Liver (tissue), 9 donors: ENCODE results near the gene TAAR1. TPM values are rescaled to one million over a fixed set of nuclear protein-coding genes. Genes with fewer than 3 reads are reported as not detected.

ENCODE experiments used
- DNase-seq: peaks from one replicate; pipeline ENCODE4 v3.0.0-alpha.2; 2017; ENCODE audit warnings: low spot score
- H3K27ac ChIP-seq, 2 donors: one replicate each; pipeline ENCODE4 v1.7.0; 2013; ENCODE audit warnings: inconsistent platforms in 2 of 2, low read length in 2 of 2, control low read depth in 1 of 2, low read depth in 1 of 2, mild to moderate bottlenecking in 1 of 2
- H3K27me3 ChIP-seq, 4 donors: one replicate each; pipeline versions ENCODE4 v1.6.1 to v1.7.0; 2013; ENCODE audit warnings: low read length in 3 of 4, inconsistent platforms in 1 of 4, mild to moderate bottlenecking in 1 of 4, moderate library complexity in 1 of 4; ENCODE audit not compliant: control insufficient read depth in 4 of 4, insufficient read depth in 4 of 4
- H3K36me3 ChIP-seq, 4 donors: one replicate each; pipeline versions ENCODE4 v1.6.1 to v1.7.0; 2013; ENCODE audit warnings: low read length in 3 of 4, mild to moderate bottlenecking in 3 of 4, low read depth in 1 of 4, moderate library complexity in 1 of 4; ENCODE audit not compliant: control insufficient read depth in 4 of 4, insufficient read depth in 3 of 4
- H3K4me1 ChIP-seq, 4 donors: one replicate each; pipeline versions ENCODE4 v1.6.1 to v1.7.0; 2013; ENCODE audit warnings: low read length in 3 of 4, mild to moderate bottlenecking in 3 of 4, moderate library complexity in 1 of 4; ENCODE audit not compliant: control insufficient read depth in 4 of 4, insufficient read depth in 4 of 4
- H3K4me3 ChIP-seq, 3 donors: one replicate each; pipeline versions ENCODE4 v1.6.1 to v1.7.0; 2013; ENCODE audit warnings: low read length in 3 of 3, control low read depth in 1 of 3, low read depth in 1 of 3, mild to moderate bottlenecking in 1 of 3
- H3K9ac ChIP-seq, 2 donors: one replicate each; pipeline ENCODE4 v1.7.0; 2013; ENCODE audit warnings: low read length in 2 of 2, mild to moderate bottlenecking in 2 of 2, moderate library complexity in 2 of 2, control low read depth in 1 of 2, low read depth in 1 of 2
- H3K9me3 ChIP-seq, 4 donors: one replicate each; pipeline versions ENCODE4 v1.6.1 to v1.7.0; 2013; ENCODE audit warnings: low read length in 3 of 4; ENCODE audit not compliant: control insufficient read depth in 4 of 4
- FOXA1 ChIP-seq: IDR thresholded peaks from 2 replicates; pipeline ENCODE4 v1.6.1; 2016; ENCODE audit warnings: antibody characterized with exemption
- GABPA ChIP-seq, 2 donors: IDR thresholded peaks in 1 of 2; conservative IDR thresholded peaks in 1 of 2; 2 replicates each; pipeline ENCODE4 v1.6.1; 2016; ENCODE audit warnings: antibody characterized with exemption in 2 of 2, mild to moderate bottlenecking in 1 of 2, moderate library complexity in 1 of 2
- HNF4A ChIP-seq, 2 donors: conservative IDR thresholded peaks; 2 replicates each; pipeline ENCODE4 v1.6.1; 2016; ENCODE audit warnings: antibody characterized with exemption in 2 of 2, mild to moderate bottlenecking in 2 of 2
- HNF4G ChIP-seq: IDR thresholded peaks from 2 replicates; pipeline ENCODE4 v1.6.1; 2016; ENCODE audit warnings: antibody characterized with exemption
- NR2F2 ChIP-seq: IDR thresholded peaks from 2 replicates; pipeline ENCODE4 v1.6.1; 2016; ENCODE audit warnings: antibody characterized with exemption
- RAD21 ChIP-seq, 2 donors: IDR thresholded peaks; 2 replicates each; pipeline ENCODE4 v1.6.1; 2016; ENCODE audit warnings: antibody characterized with exemption in 2 of 2, mild to moderate bottlenecking in 2 of 2
- RXRA ChIP-seq, 2 donors: IDR thresholded peaks; 2 replicates each; pipeline ENCODE4 v1.6.1; 2017 to 2018; ENCODE audit warnings: antibody characterized with exemption in 2 of 2, mild to moderate bottlenecking in 1 of 2
- SP1 ChIP-seq: IDR thresholded peaks from 2 replicates; pipeline ENCODE4 v1.6.1; 2018; ENCODE audit warnings: antibody characterized with exemption, mild to moderate bottlenecking
- TAF1 ChIP-seq: conservative IDR thresholded peaks from 2 replicates; pipeline ENCODE4 v1.6.1; 2016; ENCODE audit warnings: antibody characterized with exemption, mild to moderate bottlenecking
- YY1 ChIP-seq: IDR thresholded peaks from 2 replicates; pipeline ENCODE4 v1.6.1; 2016; ENCODE audit warnings: antibody characterized with exemption, mild to moderate bottlenecking
- WGBS: extraction: QIAGEN DNeasy Blood & Tissue Kit; methylation state at CpG from one replicate; pipeline ENCODE4 v1.1.7; 2013; 5-methylcytosine and 5-hydroxymethylcytosine counted together
- polyA plus RNA-seq, 2 donors: library from polyadenylated mRNA; stranded (reverse) in 1 of 2; unstranded in 1 of 2; fragments of 200-250 nt in 1 of 2; fragments of >200 nt in 1 of 2; fragmentation: Nextera tagmentation in 1 of 2; extraction: Ambion mirVana in 1 of 2; gene quantifications; one replicate each; pipeline versions ENCODE4 v1.2.1 to v1.2.3, GENCODE V29; 2013 to 2015
- total RNA-seq, 2 donors: library from RNA; depleted of rRNA; stranded (reverse); fragments of >200 nt; gene quantifications; one replicate each; pipeline ENCODE4 v1.2.3, GENCODE V29; 2014
- TF ChIP-seq, protein P1 (sequence below): IDR thresholded peaks from 2 replicates; pipeline ENCODE4 v1.6.1; 2016; ENCODE audit warnings: antibody characterized with exemption
- TF ChIP-seq, protein P2 (sequence below): IDR thresholded peaks from 2 replicates; pipeline ENCODE4 v1.6.1; 2016; ENCODE audit warnings: antibody characterized with exemption
- TF ChIP-seq, protein P3 (sequence below): IDR thresholded peaks from 2 replicates; pipeline ENCODE4 v1.6.1; 2016; ENCODE audit warnings: antibody characterized with exemption
- TF ChIP-seq, protein P4 (sequence below): fragments of 150-350 bp; IDR thresholded peaks from 2 replicates; pipeline ENCODE4 v1.5.1; 2017; ENCODE audit warnings: improper control_type of control experiment, low read depth, low read length; ENCODE audit not compliant: missing input control
- TF ChIP-seq, protein P5 (sequence below): IDR thresholded peaks from 2 replicates; pipeline ENCODE4 v1.6.1; 2016; ENCODE audit warnings: antibody characterized with exemption, mild to moderate bottlenecking
- donor health status: healthy.
- donor health status: healthy.
- donor health status: healthy.
- donor health status: healthy.
- donor health status: healthy.

The TAAR1 gene
- total and polyA plus RNA-seq, 4 donors, result not detected

DNA sequence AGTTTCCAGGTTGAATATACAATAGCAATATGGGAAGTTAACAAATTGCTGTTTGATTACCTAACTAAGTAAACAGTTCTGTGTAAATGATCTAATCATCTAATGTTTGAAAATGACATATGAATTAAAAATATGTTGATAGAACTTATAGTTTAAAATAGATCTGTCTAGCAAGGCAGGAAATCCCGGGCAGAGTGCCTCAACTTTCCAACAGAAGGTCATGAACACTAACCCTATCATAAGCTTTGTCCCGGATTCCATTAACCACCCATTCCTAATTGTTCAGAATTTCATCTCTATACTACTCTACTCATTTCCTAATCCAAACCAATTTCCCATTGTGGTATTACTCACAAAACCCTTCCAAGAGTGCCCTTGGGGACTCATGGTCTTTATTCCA, 10.2 kb downstream of the TAAR1 start:
- no peak overlapping the region for H3K4me3 ChIP-seq
- H3K36me3 ChIP-seq, result no peaks in the 10 kb centered on the region
- WGBS, result 80% methylated on average over 2 of the region's 2 CpGs
- TF ChIP-seq, protein P1, sequence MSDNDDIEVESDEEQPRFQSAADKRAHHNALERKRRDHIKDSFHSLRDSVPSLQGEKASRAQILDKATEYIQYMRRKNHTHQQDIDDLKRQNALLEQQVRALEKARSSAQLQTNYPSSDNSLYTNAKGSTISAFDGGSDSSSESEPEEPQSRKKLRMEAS, result no peak
- TF ChIP-seq GABPA (IDR thresholded peaks at IDR 0.05 in 1 of 2, conservative IDR thresholded peaks at IDR 0.05 in 1 of 2), result no peak
- TF ChIP-seq FOXA1, result no peak
- no peak for TF ChIP-seq NR2F2
- no peak for TF ChIP-seq HNF4G
- no peak for TF ChIP-seq RAD21 (IDR thresholded peaks at IDR 0.05)
- TF ChIP-seq, protein P2, sequence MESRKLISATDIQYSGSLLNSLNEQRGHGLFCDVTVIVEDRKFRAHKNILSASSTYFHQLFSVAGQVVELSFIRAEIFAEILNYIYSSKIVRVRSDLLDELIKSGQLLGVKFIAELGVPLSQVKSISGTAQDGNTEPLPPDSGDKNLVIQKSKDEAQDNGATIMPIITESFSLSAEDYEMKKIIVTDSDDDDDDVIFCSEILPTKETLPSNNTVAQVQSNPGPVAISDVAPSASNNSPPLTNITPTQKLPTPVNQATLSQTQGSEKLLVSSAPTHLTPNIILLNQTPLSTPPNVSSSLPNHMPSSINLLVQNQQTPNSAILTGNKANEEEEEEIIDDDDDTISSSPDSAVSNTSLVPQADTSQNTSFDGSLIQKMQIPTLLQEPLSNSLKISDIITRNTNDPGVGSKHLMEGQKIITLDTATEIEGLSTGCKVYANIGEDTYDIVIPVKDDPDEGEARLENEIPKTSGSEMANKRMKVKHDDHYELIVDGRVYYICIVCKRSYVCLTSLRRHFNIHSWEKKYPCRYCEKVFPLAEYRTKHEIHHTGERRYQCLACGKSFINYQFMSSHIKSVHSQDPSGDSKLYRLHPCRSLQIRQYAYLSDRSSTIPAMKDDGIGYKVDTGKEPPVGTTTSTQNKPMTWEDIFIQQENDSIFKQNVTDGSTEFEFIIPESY, result no peak
- no peak for TF ChIP-seq HNF4A (conservative IDR thresholded peaks at IDR 0.05)
- no peak overlapping the region for H3K27ac ChIP-seq
- no peaks in the 10 kb centered on the region for H3K4me1 ChIP-seq
- DNase-seq, result no peak
- no peaks in the 10 kb centered on the region for H3K9me3 ChIP-seq
- no peaks in the 10 kb centered on the region for H3K27me3 ChIP-seq
- H3K9ac ChIP-seq, result no peak overlapping the region

DNA sequence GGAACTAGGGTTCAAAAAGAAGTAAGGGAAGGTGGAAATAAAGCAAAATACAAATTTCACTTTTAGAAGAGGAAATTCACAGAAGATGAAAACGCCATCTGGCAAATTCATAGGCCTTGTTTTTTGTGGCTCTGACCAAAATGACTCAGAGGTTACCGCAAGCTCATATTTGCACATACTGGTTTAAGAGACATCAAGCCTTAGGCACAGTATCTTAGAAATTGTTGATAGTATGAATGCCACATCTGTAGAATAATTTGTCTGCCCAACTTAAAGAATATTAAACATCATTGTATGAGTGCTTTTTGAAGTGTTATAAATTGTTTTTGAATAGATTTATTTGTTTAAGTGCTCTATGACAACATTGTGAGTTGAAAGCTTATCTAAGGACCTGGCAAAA, 10.6 kb downstream of the TAAR1 start:
- Histone ChIP-seq H3K27ac (no peak overlapping the region), H3K9me3 (no peaks in the 10 kb centered on the region), H3K4me1 (no peaks in the 10 kb centered on the region), H3K9ac (no peak overlapping the region), H3K36me3 (no peaks in the 10 kb centered on the region), H3K27me3 (no peaks in the 10 kb centered on the region), H3K4me3 (no peak overlapping the region)
- 82% methylated on average over 2 of the region's 2 CpGs for WGBS
- DNase-seq, result no peak
- TF ChIP-seq RXRA (IDR thresholded peaks at IDR 0.05), result no peak
- TF ChIP-seq FOXA1, result no peak
- no peak for TF ChIP-seq GABPA (IDR thresholded peaks at IDR 0.05 in 1 of 2, conservative IDR thresholded peaks at IDR 0.05 in 1 of 2)
- TF ChIP-seq, protein P1, result no peak
- TF ChIP-seq, protein P2, result no peak
- TF ChIP-seq NR2F2, result no peak
- TF ChIP-seq SP1, result no peak
- TF ChIP-seq, protein P3, sequence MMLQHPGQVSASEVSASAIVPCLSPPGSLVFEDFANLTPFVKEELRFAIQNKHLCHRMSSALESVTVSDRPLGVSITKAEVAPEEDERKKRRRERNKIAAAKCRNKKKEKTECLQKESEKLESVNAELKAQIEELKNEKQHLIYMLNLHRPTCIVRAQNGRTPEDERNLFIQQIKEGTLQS, result no peak
- TF ChIP-seq, protein P4, sequence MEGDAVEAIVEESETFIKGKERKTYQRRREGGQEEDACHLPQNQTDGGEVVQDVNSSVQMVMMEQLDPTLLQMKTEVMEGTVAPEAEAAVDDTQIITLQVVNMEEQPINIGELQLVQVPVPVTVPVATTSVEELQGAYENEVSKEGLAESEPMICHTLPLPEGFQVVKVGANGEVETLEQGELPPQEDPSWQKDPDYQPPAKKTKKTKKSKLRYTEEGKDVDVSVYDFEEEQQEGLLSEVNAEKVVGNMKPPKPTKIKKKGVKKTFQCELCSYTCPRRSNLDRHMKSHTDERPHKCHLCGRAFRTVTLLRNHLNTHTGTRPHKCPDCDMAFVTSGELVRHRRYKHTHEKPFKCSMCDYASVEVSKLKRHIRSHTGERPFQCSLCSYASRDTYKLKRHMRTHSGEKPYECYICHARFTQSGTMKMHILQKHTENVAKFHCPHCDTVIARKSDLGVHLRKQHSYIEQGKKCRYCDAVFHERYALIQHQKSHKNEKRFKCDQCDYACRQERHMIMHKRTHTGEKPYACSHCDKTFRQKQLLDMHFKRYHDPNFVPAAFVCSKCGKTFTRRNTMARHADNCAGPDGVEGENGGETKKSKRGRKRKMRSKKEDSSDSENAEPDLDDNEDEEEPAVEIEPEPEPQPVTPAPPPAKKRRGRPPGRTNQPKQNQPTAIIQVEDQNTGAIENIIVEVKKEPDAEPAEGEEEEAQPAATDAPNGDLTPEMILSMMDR, result no peak
- TF ChIP-seq, protein P5, sequence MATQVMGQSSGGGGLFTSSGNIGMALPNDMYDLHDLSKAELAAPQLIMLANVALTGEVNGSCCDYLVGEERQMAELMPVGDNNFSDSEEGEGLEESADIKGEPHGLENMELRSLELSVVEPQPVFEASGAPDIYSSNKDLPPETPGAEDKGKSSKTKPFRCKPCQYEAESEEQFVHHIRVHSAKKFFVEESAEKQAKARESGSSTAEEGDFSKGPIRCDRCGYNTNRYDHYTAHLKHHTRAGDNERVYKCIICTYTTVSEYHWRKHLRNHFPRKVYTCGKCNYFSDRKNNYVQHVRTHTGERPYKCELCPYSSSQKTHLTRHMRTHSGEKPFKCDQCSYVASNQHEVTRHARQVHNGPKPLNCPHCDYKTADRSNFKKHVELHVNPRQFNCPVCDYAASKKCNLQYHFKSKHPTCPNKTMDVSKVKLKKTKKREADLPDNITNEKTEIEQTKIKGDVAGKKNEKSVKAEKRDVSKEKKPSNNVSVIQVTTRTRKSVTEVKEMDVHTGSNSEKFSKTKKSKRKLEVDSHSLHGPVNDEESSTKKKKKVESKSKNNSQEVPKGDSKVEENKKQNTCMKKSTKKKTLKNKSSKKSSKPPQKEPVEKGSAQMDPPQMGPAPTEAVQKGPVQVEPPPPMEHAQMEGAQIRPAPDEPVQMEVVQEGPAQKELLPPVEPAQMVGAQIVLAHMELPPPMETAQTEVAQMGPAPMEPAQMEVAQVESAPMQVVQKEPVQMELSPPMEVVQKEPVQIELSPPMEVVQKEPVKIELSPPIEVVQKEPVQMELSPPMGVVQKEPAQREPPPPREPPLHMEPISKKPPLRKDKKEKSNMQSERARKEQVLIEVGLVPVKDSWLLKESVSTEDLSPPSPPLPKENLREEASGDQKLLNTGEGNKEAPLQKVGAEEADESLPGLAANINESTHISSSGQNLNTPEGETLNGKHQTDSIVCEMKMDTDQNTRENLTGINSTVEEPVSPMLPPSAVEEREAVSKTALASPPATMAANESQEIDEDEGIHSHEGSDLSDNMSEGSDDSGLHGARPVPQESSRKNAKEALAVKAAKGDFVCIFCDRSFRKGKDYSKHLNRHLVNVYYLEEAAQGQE, result no peak
- TF ChIP-seq HNF4A (conservative IDR thresholded peaks at IDR 0.05), result no peak
- TF ChIP-seq YY1, result no peak
- TF ChIP-seq TAF1, result no peak
- no peak for TF ChIP-seq HNF4G
